GM23338 (cell line): ENCODE results near the gene GAA. TPM values are rescaled to one million over a fixed set of nuclear protein-coding genes. Genes with fewer than 3 reads are reported as not detected.

Source experiments
- ATAC-seq: fragments of 200-7000 bp; cut with Tn5 transposase; 3 replicates; pipeline ENCODE4 v1.9.1; 2020
- DNase-seq: peaks from one replicate; pipeline ENCODE4 v3.0.0-alpha.2; 2015; ENCODE audit warnings: low spot score
- H2AFZ ChIP-seq: fragments of 200-600 bp; sonication (generic); 2 replicates; pipeline ENCODE4 v1.8.0; 2016; ENCODE audit warnings: antibody characterized with exemption, mild to moderate bottlenecking, moderate library complexity
- H3F3A ChIP-seq: fragments of 200-600 bp; sonication (generic); replicated peaks from 2 replicates; pipeline ENCODE4 v1.8.0; 2017; ENCODE audit warnings: antibody characterized with exemption, mixed run types, low read depth
- H3K27ac ChIP-seq: fragments of 200-600 bp; sonication (generic); 2 replicates; pipeline ENCODE4 v1.6.1; 2016; ENCODE audit warnings: low read depth
- H3K27me3 ChIP-seq: fragments of 200-600 bp; sonication (generic); 2 replicates; pipeline ENCODE4 v1.8.0; 2016; ENCODE audit warnings: mild to moderate bottlenecking, mixed run types, moderate library complexity; ENCODE audit not compliant: insufficient read depth
- H3K36me3 ChIP-seq: fragments of 200-600 bp; sonication (generic); 2 replicates; pipeline ENCODE4 v1.8.0; 2016; ENCODE audit warnings: mild to moderate bottlenecking; ENCODE audit not compliant: insufficient read depth
- H3K4me1 ChIP-seq: fragments of 200-600 bp; sonication (generic); 2 replicates; pipeline ENCODE4 v1.8.0; 2016; ENCODE audit warnings: mild to moderate bottlenecking, moderate library complexity; ENCODE audit not compliant: insufficient read depth
- H3K4me2 ChIP-seq: fragments of 200-600 bp; sonication (generic); 2 replicates; pipeline ENCODE4 v1.7.1; 2017; ENCODE audit warnings: mixed run types
- H3K4me3 ChIP-seq: fragments of 200-600 bp; sonication (generic); 2 replicates; pipeline ENCODE4 v1.6.1; 2016; ENCODE audit warnings: mixed run types
- H3K79me2 ChIP-seq: fragments of 200-600 bp; sonication (generic); replicated peaks from 2 replicates; pipeline ENCODE4 v1.8.0; 2017; ENCODE audit warnings: mild to moderate bottlenecking; ENCODE audit not compliant: insufficient read depth
- H3K9me2 ChIP-seq: fragments of 200-600 bp; sonication (generic); 2 replicates; pipeline ENCODE4 v1.8.0; 2017; ENCODE audit not compliant: insufficient read depth
- H4K20me1 ChIP-seq: fragments of 200-600 bp; sonication (generic); replicated peaks from 2 replicates; pipeline ENCODE4 v1.8.0; 2017; ENCODE audit warnings: mild to moderate bottlenecking; ENCODE audit not compliant: insufficient read depth
- H3K27ac Mint-ChIP-seq: 2 replicates; pipeline ENCODE4 v1.8.0; 2020; ENCODE audit warnings: inconsistent platforms, mild to moderate bottlenecking, moderate library complexity, mixed read lengths
- H3K27me3 Mint-ChIP-seq: 3 replicates; pipeline ENCODE4 v1.8.0; 2022; ENCODE audit warnings: low read depth, mild to moderate bottlenecking, moderate library complexity, mixed read lengths, inconsistent platforms; ENCODE audit not compliant: insufficient read depth, poor library complexity
- H3K36me3 Mint-ChIP-seq: 3 replicates; pipeline ENCODE4 v1.8.0; 2021; ENCODE audit warnings: low read depth, mild to moderate bottlenecking, inconsistent platforms, moderate library complexity, mixed read lengths
- H3K4me1 Mint-ChIP-seq: 3 replicates; pipeline ENCODE4 v1.8.0; 2020; ENCODE audit warnings: mild to moderate bottlenecking, inconsistent platforms, mixed read lengths
- H3K4me3 Mint-ChIP-seq: 3 replicates; pipeline ENCODE4 v1.8.0; 2021; ENCODE audit warnings: moderate library complexity, mild to moderate bottlenecking, inconsistent platforms, mixed read lengths
- H3K9me3 Mint-ChIP-seq: 3 replicates; pipeline ENCODE4 v1.8.0; 2020; ENCODE audit warnings: moderate library complexity, mild to moderate bottlenecking, inconsistent platforms, mixed read lengths
- ETS1 ChIP-seq: IDR thresholded peaks from 2 replicates; pipeline ENCODE4 v1.6.1; 2016; ENCODE audit warnings: antibody characterized with exemption
- EZH2 ChIP-seq: fragments of 200-600 bp; sonication (generic); IDR thresholded peaks from one replicate; pipeline ENCODE4 v1.8.0; 2017; ENCODE audit warnings: antibody characterized with exemption, mild to moderate bottlenecking, low read depth; ENCODE audit not compliant: unreplicated experiment
- EZH2phosphoT487 ChIP-seq: fragments of 200-600 bp; sonication (generic); IDR thresholded peaks from one replicate; pipeline ENCODE4 v1.8.1; 2018; ENCODE audit warnings: antibody characterized with exemption; ENCODE audit not compliant: unreplicated experiment
- JUNB ChIP-seq: IDR thresholded peaks from one replicate; pipeline ENCODE4 v1.6.1; 2016; ENCODE audit warnings: antibody characterized with exemption; ENCODE audit not compliant: unreplicated experiment
- POLR2AphosphoS5 ChIP-seq: IDR thresholded peaks from 2 replicates; pipeline ENCODE4 v1.6.1; 2016; ENCODE audit warnings: antibody characterized with exemption, low read depth
- REST ChIP-seq: IDR thresholded peaks from one replicate; pipeline ENCODE4 v1.6.1; 2018; ENCODE audit warnings: antibody characterized with exemption; ENCODE audit not compliant: unreplicated experiment
- STAT1 ChIP-seq: IDR thresholded peaks from one replicate; pipeline ENCODE4 v1.6.1; 2016; ENCODE audit warnings: antibody characterized with exemption; ENCODE audit not compliant: unreplicated experiment
- ZNF114 ChIP-seq: fragments of 250-450 bp; sonication (Bioruptor Pico); IDR thresholded peaks from 2 replicates; pipeline ENCODE4 v1.5.0; 2020; ENCODE audit warnings: mild to moderate bottlenecking, moderate library complexity
- polyA plus RNA-seq: library from polyadenylated mRNA; unstranded; fragments of >200 nt; fragmentation: Nextera tagmentation; extraction: Ambion mirVana; gene quantifications from 2 replicates; pipeline ENCODE4 v1.2.1, GENCODE V29; 2016
- total RNA-seq: library from RNA; depleted of rRNA; stranded (reverse); fragments of >200 nt; shearing (Covaris generic); gene quantifications from 2 replicates; pipeline ENCODE4 v1.2.3, GENCODE V29; 2014

Gene GAA
- total and polyA plus RNA-seq, 2 experiments from 2014 or later, result 72.5 to 98.1 TPM

GRCh38 chr17:80099291-80100034, 1.9 kb upstream of the GAA start:
- no peaks in the 10 kb centered on the region; the same call in 2 of the 3 replicates for H3K36me3 Mint-ChIP-seq
- no peak for DNase-seq
- no peak overlapping the region for H3K27ac Mint-ChIP-seq

GRCh38 chr17:80100035-80100323, 1.4 kb upstream of the GAA start:
- Histone ChIP-seq H3F3A (0 out of 2 replicates have a peak, but pooled peaks cover 4% of the 10 kb centered on the region), H3K79me2 (0 out of 2 replicates have a peak, but pooled peaks cover 5% of the 10 kb centered on the region), H4K20me1 (no peaks in the 10 kb centered on the region), H3K27ac (no peak overlapping the region), H3K4me2 (no peak overlapping the region), H3K27me3 (peaks cover 8% of the 10 kb centered on the region; the same call in 1 of the 2 replicates), H3K9me2 (no peaks in the 10 kb centered on the region), H3K36me3 (no peaks in the 10 kb centered on the region), H3K4me1 (peaks cover 10% of the 10 kb centered on the region; the same call in 1 of the 2 replicates), H2AFZ (0 out of 2 replicates have a peak overlapping the region, but pooled peaks have one; percentile 63), H3K4me3 (no peak overlapping the region)
- Mint-ChIP-seq H3K4me3 (no peak overlapping the region), H3K9me3 (no peaks in the 10 kb centered on the region; the same call in 2 of the 3 replicates), H3K27me3 (peaks cover 17% of the 10 kb centered on the region), H3K4me1 (peaks cover 22% of the 10 kb centered on the region), H3K27ac (no peak overlapping the region), H3K36me3 (no peaks in the 10 kb centered on the region; the same call in 2 of the 3 replicates)
- DNase-seq (no peak), ATAC-seq (no peak)
- no peak for TF ChIP-seq ETS1
- TF ChIP-seq STAT1, result no peak

More at GRCh38 chr17:80099291-80100034, 1.9 kb upstream of the GAA start:
- Histone ChIP-seq H3K27ac (no peak overlapping the region), H3K4me1 (peaks cover 10% of the 10 kb centered on the region; the same call in 1 of the 2 replicates), H3K79me2 (0 out of 2 replicates have a peak, but pooled peaks cover 5% of the 10 kb centered on the region), H3K4me3 (no peak overlapping the region), H2AFZ (no peak overlapping the region; the same call in 1 of the 2 replicates), H3K27me3 (peaks cover 8% of the 10 kb centered on the region; the same call in 1 of the 2 replicates), H3K4me2 (no peak overlapping the region), H3F3A (0 out of 2 replicates have a peak, but pooled peaks cover 4% of the 10 kb centered on the region), H3K9me2 (no peaks in the 10 kb centered on the region), H3K36me3 (no peaks in the 10 kb centered on the region), H4K20me1 (no peaks in the 10 kb centered on the region)
- H3K4me3 Mint-ChIP-seq, result no peak overlapping the region
- peaks cover 22% of the 10 kb centered on the region for H3K4me1 Mint-ChIP-seq
- H3K27me3 Mint-ChIP-seq, result peaks cover 17% of the 10 kb centered on the region
- H3K9me3 Mint-ChIP-seq, result no peaks in the 10 kb centered on the region; the same call in 2 of the 3 replicates
- ATAC-seq, result no peak
- no peak for TF ChIP-seq JUNB
- TF ChIP-seq REST, result no peak
- no peak for TF ChIP-seq POLR2AphosphoS5
- no peak for TF ChIP-seq EZH2
- TF ChIP-seq ZNF114 (CRISPR knock-in tag), result no peak
- no peak for TF ChIP-seq EZH2phosphoT487
